Measurements from ENCODE around the gene SLC12A7. TPM values are rescaled to one million over a fixed set of nuclear protein-coding genes. Genes with fewer than 3 reads are reported as not detected.
A peak's percentile ranks its signal among the peaks of the same experiment; 100 is the strongest.

The SLC12A7 gene
- total and polyA plus RNA-seq, 9 of the 15 experiments (the other 6 are each of a cell fraction or from before 2014, with no cell fraction given): 0.01 to 3.1 (median 0.56) TPM

DNA sequence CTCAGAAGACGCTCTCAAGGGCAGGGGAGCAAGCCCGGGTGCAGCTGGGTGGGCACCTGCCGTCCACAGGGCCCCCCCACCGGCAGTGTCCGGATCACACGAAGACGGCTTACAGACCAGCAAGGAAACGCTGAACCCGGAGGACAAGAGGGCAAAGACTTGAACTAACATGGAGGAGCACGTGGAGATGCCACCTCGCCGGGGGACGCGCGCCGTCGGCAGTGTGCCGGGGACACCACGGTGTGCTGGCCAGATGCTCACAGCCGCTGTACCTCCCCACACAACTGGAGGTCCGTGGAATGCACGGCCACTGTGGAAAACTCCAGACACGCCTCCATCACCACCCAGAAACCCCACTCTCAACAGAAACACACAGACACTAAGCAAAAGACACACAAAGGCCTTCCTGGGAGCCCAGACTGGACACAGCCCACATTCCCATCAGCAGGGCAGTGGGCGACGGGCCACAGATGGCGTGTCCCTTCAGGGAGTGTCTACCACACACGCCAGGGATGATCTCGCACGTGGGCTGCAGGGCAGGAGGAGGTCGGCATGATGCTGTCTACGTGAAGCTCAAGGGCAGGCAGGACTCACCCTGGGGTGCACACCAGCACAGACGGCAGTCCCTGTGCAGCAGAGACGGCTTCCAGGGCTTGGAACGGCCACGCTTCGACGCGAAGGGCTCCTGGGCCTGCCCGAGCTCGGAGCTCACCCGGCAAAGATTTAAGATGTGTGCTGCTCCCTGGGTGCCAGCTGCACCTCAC, 8.6 kb upstream of the SLC12A7 start:
- Histone ChIP-seq H4K20me1 (replicated peaks; ENCODE audit: control insufficient read depth, insufficient read depth, low read length) (peaks cover 14% of the 10 kb centered on the region), H3K9me1 (ENCODE audit: control insufficient read depth, insufficient read depth, low read length) (no peaks in the 10 kb centered on the region), H3K27ac (ENCODE audit: extremely low read depth, low read depth, low read length) (no peak overlapping the region), H3K4me2 (ENCODE audit: insufficient read depth, low read length) (no peak overlapping the region), H3K9me3 (replicated peaks; ENCODE audit: control insufficient read depth, insufficient read depth, low read depth, low read length) (no peaks in the 10 kb centered on the region), H3K4me3 (no peak overlapping the region), H3K79me2 (ENCODE audit: control insufficient read depth, insufficient read depth, low read length) (no peaks in the 10 kb centered on the region), H3K9ac (ENCODE audit: insufficient read depth in 1 of 2, low read depth in 2 of 2, low read length in 2 of 2) (peak overlapping the region in 1 of 2 experiments; percentile 28; a peak in 1 of 4 replicates), H3K4me1 (replicated peaks in 1 of 2; ENCODE audit: control insufficient read depth in 2 of 2, insufficient read depth in 2 of 2, low read length in 2 of 2) (peaks cover 11 to 65% of the 10 kb centered on the region in 2 experiments), H3K27me3 (ENCODE audit: control insufficient read depth in 2 of 2, insufficient read depth in 2 of 2, low read length in 2 of 2) (peaks cover 41 to 87% of the 10 kb centered on the region in 2 experiments), H2AFZ (ENCODE audit: low read depth, low read length) (no peak overlapping the region), H3K36me3 (ENCODE audit: control insufficient read depth, insufficient read depth, low read length) (no peaks in the 10 kb centered on the region)
- CTCF ChIA-PET (ENCODE audit: low intra/inter-chr PET ratio): no interaction called here
- in situ Hi-C loops (cut with MboI) (no loop called here), intact Hi-C loops (cut with micrococcal nuclease) (no loop called here)
- POLR2A ChIA-PET: no interaction called here
- BruUV-seq (replicated peaks): no TSS peak
- WGBS (ENCODE audit: insufficient coverage, low coverage, missing lambda C conversion rate): 10% methylated on average over 41 of the region's 41 CpGs
- DNase-seq (ENCODE audit: extremely low read depth in 1 of 4, low spot score in 3 of 4) (no peak), FAIRE-seq (no peak), ATAC-seq (no peak)
- TF ChIP-seq, protein P1, sequence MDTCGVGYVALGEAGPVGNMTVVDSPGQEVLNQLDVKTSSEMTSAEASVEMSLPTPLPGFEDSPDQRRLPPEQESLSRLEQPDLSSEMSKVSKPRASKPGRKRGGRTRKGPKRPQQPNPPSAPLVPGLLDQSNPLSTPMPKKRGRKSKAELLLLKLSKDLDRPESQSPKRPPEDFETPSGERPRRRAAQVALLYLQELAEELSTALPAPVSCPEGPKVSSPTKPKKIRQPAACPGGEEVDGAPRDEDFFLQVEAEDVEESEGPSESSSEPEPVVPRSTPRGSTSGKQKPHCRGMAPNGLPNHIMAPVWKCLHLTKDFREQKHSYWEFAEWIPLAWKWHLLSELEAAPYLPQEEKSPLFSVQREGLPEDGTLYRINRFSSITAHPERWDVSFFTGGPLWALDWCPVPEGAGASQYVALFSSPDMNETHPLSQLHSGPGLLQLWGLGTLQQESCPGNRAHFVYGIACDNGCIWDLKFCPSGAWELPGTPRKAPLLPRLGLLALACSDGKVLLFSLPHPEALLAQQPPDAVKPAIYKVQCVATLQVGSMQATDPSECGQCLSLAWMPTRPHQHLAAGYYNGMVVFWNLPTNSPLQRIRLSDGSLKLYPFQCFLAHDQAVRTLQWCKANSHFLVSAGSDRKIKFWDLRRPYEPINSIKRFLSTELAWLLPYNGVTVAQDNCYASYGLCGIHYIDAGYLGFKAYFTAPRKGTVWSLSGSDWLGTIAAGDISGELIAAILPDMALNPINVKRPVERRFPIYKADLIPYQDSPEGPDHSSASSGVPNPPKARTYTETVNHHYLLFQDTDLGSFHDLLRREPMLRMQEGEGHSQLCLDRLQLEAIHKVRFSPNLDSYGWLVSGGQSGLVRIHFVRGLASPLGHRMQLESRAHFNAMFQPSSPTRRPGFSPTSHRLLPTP (IDR thresholded peaks at IDR 0.05; ENCODE audit: borderline replicate concordance, extremely low read depth, insufficient read length): no peak
- TF ChIP-seq MAFG (tag; conservative IDR thresholded peaks at IDR 0.05) (no peak), HNRNPH1 (optimal IDR thresholded peaks at IDR 0.05; ENCODE audit: low read depth, low read length) (no peak), FOS (IDR thresholded peaks at IDR 0.05; ENCODE audit: extremely low read depth, insufficient read length) (no peak), ZNF253 (CRISPR knock-in tag; conservative IDR thresholded peaks at IDR 0.05) (no peak), CBX8 (IDR thresholded peaks at IDR 0.05; ENCODE audit: borderline replicate concordance, extremely low read depth, low read depth, low read length, poor library complexity, severe bottlenecking) (no peak), MECOM (CRISPR knock-in tag; IDR thresholded peaks at IDR 0.05) (no peak), GABPB2 (CRISPR knock-in tag; conservative IDR thresholded peaks at IDR 0.05) (no peak), ADNP (tag; IDR thresholded peaks at IDR 0.05) (no peak)
- TF ChIP-seq, protein P2, sequence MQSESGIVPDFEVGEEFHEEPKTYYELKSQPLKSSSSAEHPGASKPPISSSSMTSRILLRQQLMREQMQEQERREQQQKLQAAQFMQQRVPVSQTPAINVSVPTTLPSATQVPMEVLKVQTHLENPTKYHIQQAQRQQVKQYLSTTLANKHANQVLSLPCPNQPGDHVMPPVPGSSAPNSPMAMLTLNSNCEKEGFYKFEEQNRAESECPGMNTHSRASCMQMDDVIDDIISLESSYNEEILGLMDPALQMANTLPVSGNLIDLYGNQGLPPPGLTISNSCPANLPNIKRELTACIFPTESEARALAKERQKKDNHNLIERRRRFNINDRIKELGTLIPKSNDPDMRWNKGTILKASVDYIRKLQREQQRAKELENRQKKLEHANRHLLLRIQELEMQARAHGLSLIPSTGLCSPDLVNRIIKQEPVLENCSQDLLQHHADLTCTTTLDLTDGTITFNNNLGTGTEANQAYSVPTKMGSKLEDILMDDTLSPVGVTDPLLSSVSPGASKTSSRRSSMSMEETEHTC (IDR thresholded peaks at IDR 0.05): no peak
- TF ChIP-seq, protein P3, sequence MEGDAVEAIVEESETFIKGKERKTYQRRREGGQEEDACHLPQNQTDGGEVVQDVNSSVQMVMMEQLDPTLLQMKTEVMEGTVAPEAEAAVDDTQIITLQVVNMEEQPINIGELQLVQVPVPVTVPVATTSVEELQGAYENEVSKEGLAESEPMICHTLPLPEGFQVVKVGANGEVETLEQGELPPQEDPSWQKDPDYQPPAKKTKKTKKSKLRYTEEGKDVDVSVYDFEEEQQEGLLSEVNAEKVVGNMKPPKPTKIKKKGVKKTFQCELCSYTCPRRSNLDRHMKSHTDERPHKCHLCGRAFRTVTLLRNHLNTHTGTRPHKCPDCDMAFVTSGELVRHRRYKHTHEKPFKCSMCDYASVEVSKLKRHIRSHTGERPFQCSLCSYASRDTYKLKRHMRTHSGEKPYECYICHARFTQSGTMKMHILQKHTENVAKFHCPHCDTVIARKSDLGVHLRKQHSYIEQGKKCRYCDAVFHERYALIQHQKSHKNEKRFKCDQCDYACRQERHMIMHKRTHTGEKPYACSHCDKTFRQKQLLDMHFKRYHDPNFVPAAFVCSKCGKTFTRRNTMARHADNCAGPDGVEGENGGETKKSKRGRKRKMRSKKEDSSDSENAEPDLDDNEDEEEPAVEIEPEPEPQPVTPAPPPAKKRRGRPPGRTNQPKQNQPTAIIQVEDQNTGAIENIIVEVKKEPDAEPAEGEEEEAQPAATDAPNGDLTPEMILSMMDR (IDR thresholded peaks at IDR 0.05 in 2 of 3, conservative IDR thresholded peaks at IDR 0.05 in 1 of 3; ENCODE audit: insufficient read depth in 2 of 3, low read depth in 1 of 3, low read length in 3 of 3): no peak
- TF ChIP-seq, protein P4, sequence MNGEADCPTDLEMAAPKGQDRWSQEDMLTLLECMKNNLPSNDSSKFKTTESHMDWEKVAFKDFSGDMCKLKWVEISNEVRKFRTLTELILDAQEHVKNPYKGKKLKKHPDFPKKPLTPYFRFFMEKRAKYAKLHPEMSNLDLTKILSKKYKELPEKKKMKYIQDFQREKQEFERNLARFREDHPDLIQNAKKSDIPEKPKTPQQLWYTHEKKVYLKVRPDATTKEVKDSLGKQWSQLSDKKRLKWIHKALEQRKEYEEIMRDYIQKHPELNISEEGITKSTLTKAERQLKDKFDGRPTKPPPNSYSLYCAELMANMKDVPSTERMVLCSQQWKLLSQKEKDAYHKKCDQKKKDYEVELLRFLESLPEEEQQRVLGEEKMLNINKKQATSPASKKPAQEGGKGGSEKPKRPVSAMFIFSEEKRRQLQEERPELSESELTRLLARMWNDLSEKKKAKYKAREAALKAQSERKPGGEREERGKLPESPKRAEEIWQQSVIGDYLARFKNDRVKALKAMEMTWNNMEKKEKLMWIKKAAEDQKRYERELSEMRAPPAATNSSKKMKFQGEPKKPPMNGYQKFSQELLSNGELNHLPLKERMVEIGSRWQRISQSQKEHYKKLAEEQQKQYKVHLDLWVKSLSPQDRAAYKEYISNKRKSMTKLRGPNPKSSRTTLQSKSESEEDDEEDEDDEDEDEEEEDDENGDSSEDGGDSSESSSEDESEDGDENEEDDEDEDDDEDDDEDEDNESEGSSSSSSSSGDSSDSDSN (IDR thresholded peaks at IDR 0.05; ENCODE audit: borderline replicate concordance in 1 of 2, low read depth in 2 of 2, low read length in 2 of 2): no peak

Data from K562 (cell line).